ENCODE results near the gene ANKRD45.
A peak's percentile ranks its signal among the peaks of the same experiment; 100 is the strongest.
"Not testable (repeated sequence)": the region's sequence is repeated elsewhere in the genome, so short reads cannot be mapped to it uniquely, and the experiment has no call there.

Gene ANKRD45, protein sequence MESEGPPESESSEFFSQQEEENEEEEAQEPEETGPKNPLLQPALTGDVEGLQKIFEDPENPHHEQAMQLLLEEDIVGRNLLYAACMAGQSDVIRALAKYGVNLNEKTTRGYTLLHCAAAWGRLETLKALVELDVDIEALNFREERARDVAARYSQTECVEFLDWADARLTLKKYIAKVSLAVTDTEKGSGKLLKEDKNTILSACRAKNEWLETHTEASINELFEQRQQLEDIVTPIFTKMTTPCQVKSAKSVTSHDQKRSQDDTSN

DNA sequence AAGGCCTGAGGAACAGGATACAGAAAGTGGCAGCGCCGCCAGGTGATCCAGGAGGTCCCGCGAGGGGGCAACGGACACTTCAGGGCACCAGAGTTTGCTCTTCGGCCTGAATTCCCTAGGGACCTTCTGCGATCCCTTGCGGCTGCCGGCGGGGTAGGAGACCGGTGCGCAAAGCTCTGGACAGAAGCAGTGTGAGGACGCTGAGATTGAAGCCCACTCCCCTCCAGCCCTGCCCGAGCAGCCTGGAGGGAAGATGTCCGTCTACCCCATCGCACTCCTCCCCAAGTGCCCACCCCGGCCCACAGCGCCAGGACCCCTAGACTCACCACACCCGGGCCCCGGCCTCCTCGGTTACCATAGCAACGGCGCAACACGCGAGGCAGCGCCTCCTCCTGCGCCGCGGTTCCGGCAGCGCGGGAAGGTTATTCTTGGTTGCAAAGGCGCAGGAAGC, at the start of gene ANKRD45:
TSS of gene ANKRD45 (minus strand) at position 361 of the 451 bp plus-strand sequence. CDS start 10,433 bp downstream, outside the sequence.
- DNase-seq (ENCODE audit: low read depth), result no peak

DNA sequence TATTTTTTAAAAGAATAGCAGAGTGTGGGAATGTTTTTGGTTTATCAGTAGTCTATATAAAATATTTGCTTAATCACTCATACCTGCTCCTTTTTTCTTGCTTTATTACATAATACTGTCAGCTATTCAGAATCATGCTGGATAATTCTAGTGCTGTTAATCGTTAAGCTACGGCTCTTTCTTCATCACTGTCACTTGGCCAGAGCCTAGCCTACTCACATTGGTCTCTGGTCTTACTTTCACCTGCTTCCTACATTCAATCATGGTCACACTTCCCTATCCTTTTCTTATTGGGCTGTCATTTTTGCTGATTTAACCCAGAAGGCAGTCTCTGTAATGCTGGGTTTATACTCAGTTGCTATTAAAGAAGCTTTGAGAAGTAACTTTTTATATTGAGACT, 47.6 kb upstream of the ANKRD45 start:
- DNase-seq (ENCODE audit: low read depth), result no peak

DNA sequence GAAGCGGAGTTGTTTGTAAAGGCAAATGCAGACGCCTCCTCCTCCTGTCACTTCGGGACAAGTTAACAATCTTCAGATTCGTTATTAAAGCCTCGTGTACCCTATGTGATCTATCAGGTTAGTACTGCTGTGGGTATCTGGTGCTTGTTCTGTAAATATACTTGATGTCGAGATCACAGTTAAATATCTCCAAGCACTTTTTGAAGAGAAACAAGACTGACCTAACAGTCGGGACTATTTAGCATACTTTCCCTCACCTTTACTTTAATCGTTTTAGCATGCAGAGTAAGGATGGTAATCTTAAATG, 45.8 kb upstream of the ANKRD45 start:
- DNase-seq (ENCODE audit: low read depth), result no peak

DNA sequence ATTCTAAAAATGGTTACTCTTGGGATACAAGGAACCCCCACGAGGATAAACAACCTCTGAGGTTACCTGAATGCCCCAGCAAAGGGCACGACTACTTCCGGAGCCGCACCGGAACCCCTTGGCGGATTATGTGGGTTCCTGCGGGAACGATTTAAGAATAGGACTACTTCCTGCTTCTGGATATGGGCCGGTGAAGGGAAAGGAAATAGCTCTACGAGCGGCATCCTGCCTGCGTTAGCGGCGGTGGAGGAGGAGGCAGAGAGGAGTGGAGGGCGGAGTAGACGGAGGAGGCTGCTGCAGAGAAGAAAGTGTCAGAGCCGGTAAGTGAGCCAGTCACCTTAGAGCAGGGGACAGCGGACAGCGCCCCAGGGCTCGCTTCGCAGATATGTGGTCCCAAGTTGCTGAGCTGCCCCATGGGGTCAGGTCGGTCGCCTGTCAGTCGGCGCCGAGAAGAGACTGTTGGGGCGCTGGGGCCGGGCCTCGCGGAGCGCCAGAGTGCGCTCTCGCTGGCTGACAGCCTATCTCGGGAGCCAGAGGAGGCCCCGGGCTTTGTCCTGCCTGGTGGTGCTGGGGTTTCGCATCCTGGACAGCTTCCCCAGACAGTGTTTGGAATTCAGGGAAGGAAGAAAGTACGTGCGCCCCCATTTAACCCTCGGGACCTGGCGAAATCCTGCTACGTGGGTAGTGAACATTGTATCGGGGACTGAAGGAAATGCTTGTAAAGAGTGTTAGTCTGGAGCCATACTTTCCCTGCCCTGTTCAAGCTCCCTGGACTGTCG, 45.3 kb upstream of the ANKRD45 start, which contains the start of gene KLHL20:
TSS of gene KLHL20 (plus strand) at position 223 of the 779 bp plus-strand sequence. CDS start 1,063 bp downstream, outside the sequence.
- DNase-seq (ENCODE audit: low read depth), result peak; percentile 82

DNA sequence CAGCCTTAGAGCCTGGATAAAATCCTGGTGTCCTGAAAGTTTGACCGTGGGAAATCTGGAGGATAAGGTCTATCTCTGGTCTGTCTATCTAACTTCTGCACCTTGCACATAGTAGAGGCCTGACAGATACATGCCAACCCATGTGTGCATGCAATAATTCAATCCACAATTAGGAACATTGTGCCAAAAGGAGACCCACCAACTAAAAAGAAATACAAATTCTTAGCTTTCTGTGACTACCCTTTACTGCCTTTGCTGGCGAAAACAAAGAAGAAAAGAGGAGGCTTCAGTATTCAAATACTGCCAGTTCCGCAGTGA, 44.7 kb upstream of the ANKRD45 start:
- no peak for DNase-seq (ENCODE audit: low read depth)

DNA sequence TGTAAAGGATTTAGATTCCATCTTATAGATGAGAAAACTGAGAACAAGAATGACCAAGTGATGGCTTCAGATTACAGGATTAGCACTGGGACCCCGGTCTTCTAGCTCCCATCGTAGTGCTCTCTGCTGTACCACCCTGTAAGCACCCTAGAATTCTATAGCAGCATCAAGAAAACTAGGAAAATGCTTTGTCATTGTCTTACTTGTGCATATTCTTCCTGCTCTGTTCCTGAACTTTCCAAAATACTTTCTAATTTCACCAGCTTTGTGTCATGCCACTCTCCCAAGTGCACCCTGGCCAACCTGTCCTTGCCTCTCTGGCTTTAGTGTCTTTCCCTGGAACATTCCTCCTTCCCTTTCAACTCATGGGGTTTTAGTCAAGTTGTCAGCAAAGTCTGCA, 39.1 kb upstream of the ANKRD45 start:
- DNase-seq (ENCODE audit: low read depth), result no peak

DNA sequence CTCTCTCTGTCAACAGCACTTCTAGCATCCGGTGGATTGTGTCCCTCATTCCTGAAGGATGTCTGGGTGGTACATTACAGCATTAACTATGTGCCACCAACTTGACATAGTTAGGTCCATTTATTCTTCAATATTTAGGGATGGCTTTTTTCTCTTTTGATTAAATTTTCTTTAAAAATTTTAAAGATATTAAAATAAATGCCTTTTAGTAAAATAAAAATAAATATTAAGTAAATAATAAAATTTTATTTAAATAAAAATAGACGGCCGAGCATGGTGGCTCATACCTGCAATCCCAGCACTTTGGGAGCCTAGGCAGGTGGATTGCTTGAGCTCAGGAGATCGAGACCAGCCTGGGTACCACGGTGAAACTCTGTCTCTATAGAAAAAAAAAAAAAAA, 35.5 kb upstream of the ANKRD45 start:
- DNase-seq (ENCODE audit: low read depth), result no peak

DNA sequence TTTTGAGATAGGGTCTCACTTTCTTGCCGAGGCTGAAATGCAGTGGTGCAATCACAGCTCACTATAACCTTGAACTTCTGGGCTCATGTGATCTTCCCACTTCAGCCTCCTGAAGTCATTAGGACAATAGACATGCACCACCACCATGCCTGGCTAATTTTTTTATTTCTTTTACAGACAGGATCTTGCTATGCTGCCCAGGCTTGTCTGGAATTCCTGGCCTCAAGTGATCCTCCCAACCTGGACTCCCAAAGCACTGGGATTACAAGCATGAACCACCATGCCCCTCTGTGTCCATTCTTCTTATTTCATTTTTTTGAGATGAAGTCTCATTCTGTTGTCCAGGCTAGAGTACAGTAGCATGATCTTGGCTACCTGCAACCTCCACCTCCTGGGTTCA, 33.1 kb upstream of the ANKRD45 start:
- DNase-seq (ENCODE audit: low read depth), result no peak

DNA sequence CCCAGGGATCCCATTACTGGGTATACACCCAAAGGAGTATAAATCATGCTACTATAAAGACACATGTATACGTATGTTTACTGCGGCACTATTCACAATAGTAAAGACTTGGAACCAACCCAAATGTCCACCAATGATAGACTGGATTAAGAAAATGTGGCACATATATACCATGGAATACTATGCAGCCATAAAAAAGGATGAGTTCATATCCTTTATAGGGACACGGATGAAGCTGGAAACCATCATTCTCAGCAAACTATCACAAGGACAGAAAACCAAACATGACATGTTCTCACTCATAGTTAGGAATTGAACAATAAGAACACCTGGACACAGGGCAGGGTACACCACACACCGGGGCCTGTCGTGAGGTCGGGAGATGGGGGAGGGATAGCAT, 31.6 kb upstream of the ANKRD45 start:
- DNase-seq (ENCODE audit: low read depth), result not testable (repeated sequence)

DNA sequence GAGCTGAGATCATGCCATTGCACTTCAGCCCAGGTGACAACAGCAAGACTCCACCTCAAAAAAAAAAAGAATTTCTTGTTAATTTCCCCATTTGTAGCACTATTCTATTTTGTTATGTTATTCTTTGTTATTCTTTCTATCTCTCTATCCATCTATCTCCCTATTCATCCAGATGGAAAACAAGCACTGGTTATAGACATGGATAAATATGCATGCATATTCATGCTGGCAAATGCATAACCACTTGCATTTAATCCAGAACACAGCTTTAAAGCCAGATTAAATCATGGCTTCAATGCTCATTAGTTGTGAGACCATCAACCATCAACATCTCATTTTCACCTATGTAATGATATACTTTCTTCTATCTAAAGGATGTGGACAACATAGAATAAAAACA, 23.6 kb upstream of the ANKRD45 start:
- DNase-seq (ENCODE audit: low read depth), result no peak

DNA sequence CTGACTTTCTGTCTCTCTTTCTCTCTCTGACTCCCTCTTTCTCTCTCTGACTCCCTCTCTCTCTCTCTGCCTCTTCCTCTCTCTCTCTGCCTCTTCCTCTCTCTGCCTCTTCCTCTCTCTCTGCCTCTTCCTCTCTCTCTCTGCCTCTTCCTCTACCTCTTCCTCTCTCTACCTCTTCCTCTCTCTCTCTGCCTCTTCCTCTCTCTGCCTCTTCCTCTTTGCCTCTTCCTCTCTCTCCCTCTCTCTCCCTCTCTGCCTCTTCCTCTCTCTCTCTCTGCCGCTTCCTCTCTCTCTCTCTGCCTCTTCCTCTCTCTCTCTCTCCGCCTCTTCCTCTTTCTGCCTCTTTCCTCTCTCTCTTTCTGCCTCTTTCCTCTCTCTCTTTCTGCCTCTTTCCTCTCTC, 18.6 kb upstream of the ANKRD45 start:
- peak; percentile 12 for DNase-seq (ENCODE audit: low read depth)

DNA sequence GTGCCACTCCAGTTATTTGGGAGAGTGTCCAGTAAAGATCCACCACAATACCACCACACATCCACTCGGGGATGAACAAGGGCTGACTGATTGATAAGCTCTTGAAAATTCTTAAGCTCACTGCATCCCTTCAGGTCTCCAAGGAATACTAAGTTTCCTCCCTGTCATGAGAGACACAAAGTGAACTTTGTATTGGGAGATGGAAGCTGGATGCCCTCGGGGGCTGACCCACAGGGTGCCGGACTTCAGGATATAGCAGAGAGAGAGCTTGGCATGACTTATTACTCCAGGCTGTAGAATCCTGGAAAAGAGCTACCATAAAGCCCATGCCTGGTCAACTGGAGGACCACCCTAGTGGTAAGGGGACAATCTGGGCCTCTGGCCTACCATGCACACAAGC, 15.5 kb upstream of the ANKRD45 start:
- DNase-seq (ENCODE audit: low read depth), result not testable (repeated sequence)

DNA sequence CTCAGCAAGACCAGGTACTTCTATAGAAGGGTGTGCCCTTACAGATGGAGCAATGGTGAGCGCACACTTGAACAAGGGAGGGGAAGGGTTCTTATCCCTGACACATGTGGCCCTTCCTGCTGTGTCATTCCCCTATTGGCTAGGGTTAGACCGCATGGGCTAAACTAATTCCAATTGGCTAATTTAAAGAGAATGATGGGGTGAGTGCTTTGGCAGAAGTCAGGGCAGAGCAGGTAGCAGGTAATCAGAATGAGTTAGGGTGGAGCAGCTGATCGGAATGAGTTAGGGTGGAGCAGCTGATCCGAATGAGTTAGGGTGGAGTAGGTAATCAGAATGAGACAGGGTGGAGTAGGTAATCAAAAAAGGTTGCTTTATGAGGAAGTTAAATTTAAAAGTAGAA, 14.2 kb upstream of the ANKRD45 start:
- DNase-seq (ENCODE audit: low read depth), result not testable (repeated sequence)

DNA sequence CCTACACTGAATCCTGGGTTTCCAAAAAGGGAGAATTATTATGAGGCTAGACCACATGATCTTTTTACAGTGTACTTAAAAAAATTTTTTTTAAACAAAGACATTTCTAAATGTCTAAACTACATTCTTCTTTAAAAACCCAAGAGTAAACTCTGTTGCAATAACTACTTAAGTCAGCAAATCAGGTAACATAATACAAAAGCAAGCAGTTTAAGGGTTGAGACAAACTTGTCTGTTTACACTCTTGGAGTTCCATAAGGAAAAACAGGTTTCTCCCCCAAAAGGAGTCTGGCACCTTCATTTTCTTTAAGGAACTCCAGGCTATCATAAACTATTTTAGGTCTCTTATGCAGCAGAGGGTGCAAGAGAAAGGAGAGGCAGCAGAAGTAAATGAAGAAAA, 12.5 kb upstream of the ANKRD45 start:
- DNase-seq (ENCODE audit: low read depth), result no peak

DNA sequence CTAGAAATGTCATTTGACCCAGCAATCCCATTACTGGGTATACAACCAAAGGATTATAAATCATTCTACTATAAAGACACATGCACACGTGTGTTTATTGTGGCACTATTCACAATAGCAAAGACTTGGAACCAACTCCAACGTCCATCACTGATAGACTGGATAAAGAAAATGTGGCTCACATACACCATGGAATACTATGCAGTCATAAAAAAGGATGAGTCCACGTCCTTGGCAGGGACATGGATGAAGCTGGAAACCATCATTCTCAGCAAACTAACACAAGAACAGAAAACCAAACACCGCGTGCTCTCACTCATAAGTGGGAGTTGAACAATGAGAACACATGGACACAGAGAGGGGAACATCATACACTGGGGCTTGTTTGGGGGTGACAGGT, 10.5 kb upstream of the ANKRD45 start:
- DNase-seq (ENCODE audit: low read depth), result not testable (repeated sequence)

DNA sequence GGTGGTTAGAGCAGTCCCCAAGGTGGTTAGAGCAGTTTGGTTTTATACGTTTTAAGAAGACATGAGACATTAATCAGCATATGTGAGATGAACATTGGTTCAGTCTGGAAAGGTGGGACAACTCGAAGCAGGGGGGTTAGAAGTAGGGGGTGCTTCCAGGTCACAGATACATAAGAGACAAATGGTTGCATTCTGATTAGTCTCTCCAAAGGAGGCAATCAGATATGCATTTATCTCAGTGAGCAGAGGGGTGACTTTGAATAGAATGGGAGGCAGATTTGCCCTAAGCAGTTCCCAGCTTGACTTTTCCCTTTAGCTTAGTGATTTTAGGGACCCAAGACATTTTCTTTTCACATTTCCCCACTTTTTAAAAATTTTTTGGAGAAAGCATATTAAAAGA, 4.8 kb upstream of the ANKRD45 start:
- not testable (repeated sequence) for DNase-seq (ENCODE audit: low read depth)

DNA sequence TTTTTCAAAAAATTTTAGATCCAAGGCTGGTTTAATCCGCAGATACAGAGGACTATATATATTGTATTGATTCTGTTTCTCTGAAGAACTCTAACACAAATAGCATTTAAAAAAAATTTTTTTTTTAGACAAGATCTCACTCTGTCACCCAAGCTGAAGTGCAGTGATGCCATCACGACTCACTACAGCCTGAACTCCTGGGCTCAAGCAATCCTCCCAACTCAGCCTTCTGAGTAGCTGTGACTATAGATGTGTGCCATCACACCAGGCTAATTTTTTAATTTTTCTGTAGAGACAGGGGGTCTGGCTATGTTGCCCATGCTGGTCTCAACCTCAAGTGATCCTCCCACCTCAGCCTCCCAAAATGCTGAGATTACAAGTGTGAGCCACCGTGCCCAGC, 3.0 kb downstream of the ANKRD45 start:
- DNase-seq (ENCODE audit: low read depth), result no peak

DNA sequence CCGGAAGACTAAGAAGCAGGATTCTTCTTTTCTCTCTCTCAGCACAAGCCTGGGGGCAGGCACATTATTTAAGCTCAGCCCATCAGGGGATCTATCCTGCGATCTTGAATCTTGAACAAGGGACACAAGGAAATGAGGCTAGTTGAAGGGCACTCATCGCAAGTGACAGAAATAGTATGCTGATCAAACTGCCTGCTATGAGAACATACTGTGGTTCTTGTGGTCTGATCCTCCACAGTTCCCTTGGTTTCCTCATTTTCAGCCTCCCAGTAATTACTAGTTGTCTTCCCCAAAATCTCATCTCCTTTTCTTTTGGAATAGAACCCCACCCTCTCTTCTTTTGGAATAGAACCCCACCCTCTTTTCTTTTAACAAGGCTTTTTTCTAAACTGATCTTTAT, 6.5 kb downstream of the ANKRD45 start:
- DNase-seq (ENCODE audit: low read depth), result peak; percentile 32

DNA sequence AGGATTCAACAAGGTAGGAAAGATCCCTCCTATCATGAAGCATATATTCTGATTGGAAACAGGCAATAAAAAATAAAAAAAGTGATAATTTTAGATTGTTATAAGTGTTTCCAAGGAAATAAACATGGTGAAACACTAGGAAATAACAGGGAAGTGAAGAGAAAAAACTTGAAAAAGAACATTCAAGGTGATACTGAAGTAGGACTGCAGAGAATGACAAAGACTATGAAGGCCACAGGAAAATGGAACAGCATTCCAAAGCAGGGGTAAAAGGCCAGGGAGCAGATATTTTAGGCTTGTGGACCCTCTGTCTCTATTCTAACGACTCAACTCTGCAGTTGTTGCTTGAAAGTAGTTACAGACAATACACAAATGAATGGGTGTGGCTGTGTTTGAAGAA, 7.9 kb downstream of the ANKRD45 start:
- DNase-seq (ENCODE audit: low read depth), result no peak

DNA sequence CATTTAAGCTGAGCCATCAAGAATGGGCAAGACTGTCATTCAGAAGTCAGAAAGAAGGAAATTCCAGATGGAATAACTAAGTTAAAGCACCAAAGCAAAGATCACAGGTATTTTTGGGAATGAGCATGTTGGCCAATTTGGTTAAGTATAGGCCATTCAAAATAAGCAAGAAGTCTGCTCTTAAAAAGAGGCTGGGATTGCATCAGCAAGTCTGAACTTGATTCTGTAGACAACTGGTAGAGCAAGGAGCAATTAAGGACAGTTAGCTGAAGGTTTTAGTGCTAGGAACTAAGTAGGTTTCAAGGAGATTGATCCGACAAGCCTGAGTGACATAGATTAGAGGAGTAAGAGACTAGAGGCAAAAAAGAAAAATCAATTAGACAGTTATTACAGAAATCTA, 8.4 kb downstream of the ANKRD45 start:
- DNase-seq (ENCODE audit: low read depth), result no peak

DNA sequence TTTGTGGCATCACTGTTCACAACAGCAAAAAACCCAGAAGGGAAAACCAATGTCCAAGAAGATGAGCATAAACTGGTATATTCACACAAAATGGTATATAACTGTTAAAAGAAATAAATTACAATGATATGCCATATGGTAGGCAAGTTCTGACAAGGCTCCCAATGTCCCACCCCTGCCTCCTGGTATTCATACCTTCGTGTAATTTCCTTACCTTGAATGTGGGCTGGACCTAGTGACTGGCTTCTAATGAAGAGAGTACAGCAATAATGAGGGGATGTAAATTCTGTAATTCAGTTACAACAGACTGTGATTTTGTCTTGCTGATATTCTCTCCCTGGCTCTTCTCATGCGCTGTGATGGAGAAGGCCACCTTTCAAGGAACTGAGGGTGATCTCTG, 9.3 kb downstream of the ANKRD45 start:
- no peak for DNase-seq (ENCODE audit: low read depth)

DNA sequence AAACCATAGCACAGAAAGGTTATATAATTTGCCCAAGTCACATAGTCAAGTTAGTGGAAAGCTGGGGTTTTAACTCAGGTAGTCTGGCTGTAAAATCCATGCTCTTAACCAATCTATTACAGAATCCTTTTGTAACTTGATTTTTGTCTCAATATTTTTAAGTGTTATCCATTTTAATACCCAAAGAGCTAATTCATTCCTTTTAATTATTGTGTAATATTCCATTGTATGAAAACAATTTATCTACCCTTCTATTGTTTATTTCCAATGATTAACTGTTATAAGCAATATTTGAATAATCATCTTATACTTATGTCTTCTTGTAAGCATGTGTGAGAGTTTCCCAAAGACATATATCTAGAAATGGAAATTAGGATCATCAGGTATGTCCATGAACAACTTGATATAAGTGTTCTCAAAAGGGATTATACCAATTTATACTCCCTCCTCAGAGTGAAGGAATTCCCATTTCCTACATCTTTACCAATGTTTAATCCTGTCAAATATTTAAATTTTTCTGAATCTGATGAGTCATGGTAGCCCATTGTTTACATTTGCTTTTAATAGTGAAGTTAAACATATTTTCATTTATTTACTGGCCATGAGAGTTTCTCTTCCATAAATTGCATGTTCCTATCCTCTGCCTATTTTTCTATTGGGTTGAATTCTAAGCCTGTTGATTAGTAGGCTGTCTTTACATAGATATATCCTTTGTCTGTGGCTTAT, 20.6 kb downstream of the ANKRD45 start:
- DNase-seq (ENCODE audit: low read depth), result no peak

DNA sequence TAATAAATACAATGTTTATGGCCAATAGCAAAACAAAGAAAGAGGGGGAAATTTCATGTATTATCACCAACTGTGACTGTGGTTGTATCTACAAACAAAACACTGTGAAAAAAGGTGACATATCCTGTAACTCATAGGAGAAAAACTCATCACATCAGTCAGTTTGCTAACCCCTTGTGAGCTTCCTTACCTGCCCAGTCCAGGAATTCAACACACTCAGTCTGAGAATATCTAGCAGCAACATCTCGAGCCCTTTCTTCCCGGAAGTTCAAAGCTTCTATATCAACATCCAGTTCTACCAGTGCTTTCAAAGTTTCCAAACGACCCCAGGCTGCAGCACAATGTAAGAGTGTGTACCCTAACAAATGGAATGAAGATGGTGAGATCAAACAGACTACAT, 23.0 kb downstream of the ANKRD45 start:
- DNase-seq (ENCODE audit: low read depth), result no peak
